NB4 (cell line): ENCODE data around the gene PLTP.

Source experiments
- POLR2A ChIP-seq: IDR thresholded peaks from 2 replicates; pipeline ENCODE4 v1.6.1; 2011; ENCODE audit warnings: mild to moderate bottlenecking; ENCODE audit not compliant: insufficient read length; ENCODE audit errors: extremely low read depth
- TF ChIP-seq, protein P1 (sequence below): IDR thresholded peaks from one replicate; pipeline ENCODE4 v1.5.1; 2012; ENCODE audit warnings: low read depth, low read length
- TF ChIP-seq, protein P2 (sequence below): IDR thresholded peaks from 2 replicates; pipeline ENCODE4 v1.6.1; 2011; ENCODE audit warnings: low read depth, low read length

DNA sequence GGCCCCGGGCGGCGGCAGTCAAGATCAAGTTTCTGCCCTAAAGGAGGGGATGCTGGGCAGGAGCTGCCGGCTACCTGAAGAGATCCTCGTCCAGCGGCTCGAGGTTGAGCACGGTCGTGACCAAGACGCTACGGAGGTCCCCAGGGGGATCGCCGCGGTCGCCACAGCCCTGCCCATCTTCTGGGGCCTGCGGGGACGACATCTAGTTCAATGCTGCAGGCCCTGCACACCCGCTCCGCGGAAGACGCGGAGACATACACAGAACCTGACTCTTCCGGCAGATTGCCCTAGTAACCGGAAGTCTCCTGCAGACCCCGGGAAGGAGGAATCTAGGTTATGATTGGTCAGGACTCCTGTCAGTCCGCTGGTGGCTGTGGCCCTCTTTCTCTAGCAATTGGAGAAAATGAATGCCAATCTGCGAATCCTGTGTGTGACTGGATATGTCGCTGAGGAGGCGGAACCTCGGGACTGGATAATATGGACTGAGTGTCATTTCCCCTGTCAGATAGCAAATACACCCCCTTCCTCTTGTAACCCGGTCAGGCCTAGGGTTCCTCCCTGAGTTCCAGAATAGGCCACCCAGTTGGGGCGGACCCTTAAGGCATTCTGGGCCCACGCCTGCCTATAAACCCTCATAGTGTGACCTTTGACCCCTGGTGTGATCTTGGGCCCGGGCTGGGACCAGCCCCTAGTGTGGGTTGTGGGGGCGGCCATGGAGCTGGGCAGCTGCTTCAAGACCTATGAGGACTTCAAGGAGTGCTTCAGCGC, 54.7 kb downstream of the PLTP start, which contains the start of the genes ACOT8 and ZSWIM3:
- TF ChIP-seq, protein P1, sequence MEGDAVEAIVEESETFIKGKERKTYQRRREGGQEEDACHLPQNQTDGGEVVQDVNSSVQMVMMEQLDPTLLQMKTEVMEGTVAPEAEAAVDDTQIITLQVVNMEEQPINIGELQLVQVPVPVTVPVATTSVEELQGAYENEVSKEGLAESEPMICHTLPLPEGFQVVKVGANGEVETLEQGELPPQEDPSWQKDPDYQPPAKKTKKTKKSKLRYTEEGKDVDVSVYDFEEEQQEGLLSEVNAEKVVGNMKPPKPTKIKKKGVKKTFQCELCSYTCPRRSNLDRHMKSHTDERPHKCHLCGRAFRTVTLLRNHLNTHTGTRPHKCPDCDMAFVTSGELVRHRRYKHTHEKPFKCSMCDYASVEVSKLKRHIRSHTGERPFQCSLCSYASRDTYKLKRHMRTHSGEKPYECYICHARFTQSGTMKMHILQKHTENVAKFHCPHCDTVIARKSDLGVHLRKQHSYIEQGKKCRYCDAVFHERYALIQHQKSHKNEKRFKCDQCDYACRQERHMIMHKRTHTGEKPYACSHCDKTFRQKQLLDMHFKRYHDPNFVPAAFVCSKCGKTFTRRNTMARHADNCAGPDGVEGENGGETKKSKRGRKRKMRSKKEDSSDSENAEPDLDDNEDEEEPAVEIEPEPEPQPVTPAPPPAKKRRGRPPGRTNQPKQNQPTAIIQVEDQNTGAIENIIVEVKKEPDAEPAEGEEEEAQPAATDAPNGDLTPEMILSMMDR: no peak
- TF ChIP-seq POLR2A: peak; percentile 80
- TF ChIP-seq, protein P2, sequence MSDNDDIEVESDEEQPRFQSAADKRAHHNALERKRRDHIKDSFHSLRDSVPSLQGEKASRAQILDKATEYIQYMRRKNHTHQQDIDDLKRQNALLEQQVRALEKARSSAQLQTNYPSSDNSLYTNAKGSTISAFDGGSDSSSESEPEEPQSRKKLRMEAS: 0 out of 2 replicates have a peak, but pooled peaks have one; percentile 3
